Measurements from ENCODE around the gene CNTROB.

Gene CNTROB

GRCh38 chr17:7987112-7987893 is 55.3 kb downstream of the CNTROB start:
- peak; percentile 18 for DNase-seq

GRCh38 chr17:7988750-7989178 is 56.8 kb downstream of the CNTROB start:
- DNase-seq, result peak; percentile 86

- peak; percentile 66 for DNase-seq
These were observed 58.0 kb downstream of the CNTROB start for GRCh38 chr17:7989781-7990655.

DNA sequence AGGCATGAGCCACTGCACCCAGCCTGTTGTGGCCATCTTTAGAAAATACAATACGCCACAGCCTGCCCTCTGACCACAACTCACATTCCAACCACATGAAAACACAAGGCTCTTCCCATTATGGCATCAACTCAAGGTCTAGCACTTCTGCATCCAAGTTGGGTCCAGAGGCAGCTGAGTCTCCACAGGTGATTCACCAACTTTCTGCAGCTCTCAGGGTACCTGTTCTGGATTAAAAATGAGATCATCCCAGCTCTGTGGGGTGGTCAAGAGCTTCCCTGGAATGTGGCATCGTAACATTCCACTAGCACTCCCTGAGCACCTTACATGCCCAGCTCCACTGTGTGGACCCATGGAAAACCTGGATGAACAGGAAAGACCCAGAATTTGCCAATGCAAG is 60.5 kb downstream of the CNTROB start:
- DNase-seq, result no peak

DNA sequence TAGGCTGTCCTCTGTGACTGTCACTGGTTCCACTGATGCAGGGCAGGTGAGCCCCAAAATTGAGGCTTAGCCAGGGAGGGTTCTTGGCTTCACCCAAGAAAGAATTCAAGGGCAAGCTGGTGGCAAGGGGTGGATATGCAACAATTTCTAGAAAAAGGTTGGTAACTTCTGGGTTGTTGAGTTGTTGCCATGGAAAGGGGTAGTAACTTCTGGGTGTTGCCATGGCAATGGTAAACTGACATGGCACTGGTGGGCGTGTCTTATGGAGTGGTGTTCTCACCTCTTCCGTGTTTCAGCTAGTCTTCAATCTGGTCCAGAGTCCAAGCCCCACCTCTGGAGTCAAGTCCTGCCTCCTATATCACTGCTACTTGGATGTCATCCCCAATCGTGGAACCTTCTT is 60.9 kb downstream of the CNTROB start:
- DNase-seq, result no peak

GRCh38 chr17:7993972-7994589 is 62.1 kb downstream of the CNTROB start:
- DNase-seq, result no peak

DNA sequence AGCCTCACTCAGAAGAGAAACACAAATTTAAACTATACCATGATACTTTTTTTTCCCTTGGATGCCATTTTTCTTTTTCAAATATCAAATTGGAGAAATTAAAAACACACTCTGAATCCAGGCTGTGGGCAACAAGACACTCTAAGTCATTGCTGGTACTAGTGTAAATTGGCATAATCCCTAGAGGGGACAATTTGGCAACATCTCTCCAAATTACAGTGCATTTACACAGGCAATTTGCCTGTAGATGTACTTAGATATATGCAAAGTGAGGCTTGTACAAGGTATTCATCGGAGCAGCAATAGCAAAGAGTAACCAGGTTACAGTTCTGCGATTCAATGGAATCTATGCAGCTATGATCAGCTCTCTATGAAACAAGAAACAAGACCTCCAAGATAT is 63.7 kb downstream of the CNTROB start:
- no peak for DNase-seq

GRCh38 chr17:7997186-7997585 is 65.2 kb downstream of the CNTROB start:
- DNase-seq, result peak; percentile 32
